HEK293T (cell line): ENCODE results near the gene OR5A2.

Source experiments
- CTCF ChIA-PET: fragments of 350-600 bp; formaldehyde crosslinking; extraction: SDS; loops from one replicate; lab custom pipeline; 2021; ENCODE audit warnings: antibody characterized with exemption, inconsistent platforms; lab: Yijun Ruan, JAX
- POLR2A ChIA-PET: fragments of 350-600 bp; formaldehyde crosslinking; extraction: SDS; loops from one replicate; lab custom pipeline; 2020; ENCODE audit warnings: antibody characterized with exemption, inconsistent platforms; lab: Yijun Ruan, JAX
- DNase-seq: peaks from one replicate; pipeline ENCODE4 v3.0.0; 2012; ENCODE audit warnings: mixed read lengths; ENCODE audit errors: extremely low spot score
- ARNT ChIP-seq: fragments of 450-650 bp; IDR thresholded peaks from 2 replicates; pipeline ENCODE4 v1.6.1; 2017; ENCODE audit warnings: mild to moderate bottlenecking
- BHLHE40 ChIP-seq: fragments of 450-650 bp; IDR thresholded peaks from 2 replicates; pipeline ENCODE4 v1.6.1; 2016; ENCODE audit warnings: mild to moderate bottlenecking, moderate library complexity, borderline replicate concordance
- CTBP1 ChIP-seq: fragments of 450-650 bp; IDR thresholded peaks from 2 replicates; pipeline ENCODE4 v1.6.1; 2016; ENCODE audit warnings: borderline replicate concordance
- ELF4 ChIP-seq: fragments of 450-650 bp; IDR thresholded peaks from 2 replicates; pipeline ENCODE4 v1.6.1; 2017; ENCODE audit warnings: antibody characterized with exemption
- FOXA1 ChIP-seq: fragments of 450-650 bp; IDR thresholded peaks from 2 replicates; pipeline ENCODE4 v1.6.1; 2016; ENCODE audit warnings: mild to moderate bottlenecking
- FOXK2 ChIP-seq: fragments of 450-650 bp; IDR thresholded peaks from 2 replicates; pipeline ENCODE4 v1.6.1; 2016; ENCODE audit warnings: mild to moderate bottlenecking
- FOXM1 ChIP-seq: fragments of 450-650 bp; IDR thresholded peaks from 2 replicates; pipeline ENCODE4 v1.6.1; 2017; ENCODE audit warnings: mild to moderate bottlenecking, borderline replicate concordance
- HDGF ChIP-seq: fragments of 450-650 bp; IDR thresholded peaks from 2 replicates; pipeline ENCODE4 v1.6.1; 2017; ENCODE audit warnings: antibody characterized with exemption, borderline replicate concordance
- L3MBTL2 ChIP-seq: fragments of 450-650 bp; conservative IDR thresholded peaks from 2 replicates; pipeline ENCODE4 v1.6.1; 2016; ENCODE audit warnings: mild to moderate bottlenecking
- LEF1 ChIP-seq: fragments of 450-650 bp; IDR thresholded peaks from 2 replicates; pipeline ENCODE4 v1.6.1; 2017; ENCODE audit warnings: mild to moderate bottlenecking, borderline replicate concordance
- NFRKB ChIP-seq: fragments of 450-650 bp; IDR thresholded peaks from 2 replicates; pipeline ENCODE4 v1.6.1; 2016; ENCODE audit warnings: mild to moderate bottlenecking, moderate library complexity
- SP1 ChIP-seq: fragments of 450-650 bp; IDR thresholded peaks from 2 replicates; pipeline ENCODE4 v1.6.1; 2017
- SUZ12 ChIP-seq: fragments of 450-650 bp; IDR thresholded peaks from 2 replicates; pipeline ENCODE4 v1.6.1; 2016; ENCODE audit warnings: mild to moderate bottlenecking
- TARDBP ChIP-seq: fragments of 450-650 bp; IDR thresholded peaks from 2 replicates; pipeline ENCODE4 v1.6.1; 2016
- ZNF384 ChIP-seq: fragments of 450-650 bp; IDR thresholded peaks from 2 replicates; pipeline ENCODE4 v1.6.1; 2016
- TF ChIP-seq, protein P1 (sequence below): fragments of 450-650 bp; IDR thresholded peaks from 2 replicates; pipeline ENCODE4 v1.6.1; 2016

The OR5A2 gene

DNA sequence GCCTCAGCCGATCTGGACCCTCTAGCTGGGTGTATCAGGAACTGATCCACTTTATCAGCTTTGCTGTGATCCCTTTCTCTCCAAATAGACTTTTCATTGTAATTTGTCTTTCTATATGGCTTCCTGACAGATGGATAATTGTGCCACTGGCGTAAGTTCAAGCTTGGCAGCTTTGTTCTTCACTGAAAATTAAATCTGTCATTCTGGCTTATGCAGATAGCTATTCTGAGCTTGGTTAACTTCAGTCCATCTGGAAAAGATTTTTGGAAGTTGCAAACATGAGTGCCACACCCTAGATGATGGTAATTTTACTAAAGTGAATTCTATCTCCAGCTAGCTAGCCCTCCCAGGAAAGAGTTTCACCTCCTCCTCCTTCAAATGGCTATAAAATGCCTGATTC, 8.1 kb downstream of the OR5A2 start:
- no peak for DNase-seq
- ChIA-PET POLR2A (no interaction called here), CTCF (interaction anchor here (1.3 kb wide), 1 partner anchor 232 kb away, joined by 3 read pairs; no protein-coding TSS in a partner anchor)
- TF ChIP-seq, protein P1, sequence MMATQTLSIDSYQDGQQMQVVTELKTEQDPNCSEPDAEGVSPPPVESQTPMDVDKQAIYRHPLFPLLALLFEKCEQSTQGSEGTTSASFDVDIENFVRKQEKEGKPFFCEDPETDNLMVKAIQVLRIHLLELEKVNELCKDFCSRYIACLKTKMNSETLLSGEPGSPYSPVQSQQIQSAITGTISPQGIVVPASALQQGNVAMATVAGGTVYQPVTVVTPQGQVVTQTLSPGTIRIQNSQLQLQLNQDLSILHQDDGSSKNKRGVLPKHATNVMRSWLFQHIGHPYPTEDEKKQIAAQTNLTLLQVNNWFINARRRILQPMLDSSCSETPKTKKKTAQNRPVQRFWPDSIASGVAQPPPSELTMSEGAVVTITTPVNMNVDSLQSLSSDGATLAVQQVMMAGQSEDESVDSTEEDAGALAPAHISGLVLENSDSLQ = no peak
- TF ChIP-seq FOXM1 (no peak), L3MBTL2 (no peak), ARNT (no peak), SP1 (no peak), ELF4 (no peak), ZNF384 (no peak), HDGF (no peak), FOXA1 (no peak), LEF1 (no peak), SUZ12 (no peak), BHLHE40 (no peak), CTBP1 (no peak), NFRKB (no peak), FOXK2 (no peak), TARDBP (no peak)

DNA sequence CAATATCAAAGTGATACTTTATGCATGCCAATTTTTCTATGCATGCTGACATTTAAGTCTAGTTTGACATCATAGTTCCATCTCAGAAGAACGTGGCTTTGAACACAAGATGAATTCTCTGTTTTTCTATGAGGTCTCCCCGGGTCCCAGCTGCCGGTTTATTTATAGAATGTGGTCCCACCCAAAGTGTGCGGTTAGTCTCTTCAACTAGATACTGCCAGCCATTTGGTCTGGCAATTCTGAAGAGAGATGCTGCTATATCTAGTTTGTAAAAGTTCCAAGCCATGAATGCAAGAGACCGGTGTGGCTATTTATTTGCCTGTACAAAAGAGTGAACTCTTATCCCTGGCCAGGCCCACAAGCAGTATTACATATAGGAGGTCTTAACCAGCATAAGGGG, 9.2 kb downstream of the OR5A2 start:
- POLR2A ChIA-PET = no interaction called here
- DNase-seq = no peak
- CTCF ChIA-PET = no interaction called here
- TF ChIP-seq FOXK2 (no peak), ZNF384 (no peak), SUZ12 (no peak), TARDBP (no peak), FOXM1 (no peak)
- TF ChIP-seq, protein P1 = no peak

DNA sequence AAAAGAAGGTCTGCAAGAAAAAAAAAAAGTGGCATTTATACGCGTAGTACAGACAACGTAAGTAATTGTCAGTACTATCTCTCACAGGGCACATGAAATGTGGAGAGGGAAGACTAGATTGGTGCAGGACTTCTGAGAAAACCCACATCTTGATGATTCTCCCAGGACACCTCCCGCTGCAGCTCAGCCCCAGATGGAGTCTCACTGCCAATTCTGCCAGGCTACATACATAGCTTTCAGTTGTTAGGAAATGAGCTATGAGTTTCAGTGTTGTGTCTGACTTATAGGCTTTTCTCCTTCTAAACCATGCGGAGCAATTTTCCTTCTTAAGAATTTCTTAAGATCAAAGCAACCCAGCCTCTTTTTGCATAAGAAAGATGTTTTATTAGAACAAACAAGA, 9.6 kb downstream of the OR5A2 start:
- ChIA-PET CTCF (interaction anchor here (0.5 kb wide), 1 partner anchor 654 kb away, joined by 3 read pairs; no protein-coding TSS in a partner anchor), POLR2A (no interaction called here)
- no peak for TF ChIP-seq SUZ12
- no peak for TF ChIP-seq LEF1
- TF ChIP-seq, protein P1 = no peak
- TF ChIP-seq ELF4 = no peak
- no peak for TF ChIP-seq SP1
- TF ChIP-seq FOXK2 = no peak
- TF ChIP-seq ZNF384 = no peak
- no peak for TF ChIP-seq HDGF
- TF ChIP-seq FOXM1 = no peak
- no peak for TF ChIP-seq NFRKB
- no peak for TF ChIP-seq FOXA1
- no peak for TF ChIP-seq L3MBTL2
- TF ChIP-seq ARNT = no peak
- no peak for TF ChIP-seq TARDBP
- no peak for TF ChIP-seq BHLHE40
- no peak for TF ChIP-seq CTBP1
- DNase-seq = no peak

DNA sequence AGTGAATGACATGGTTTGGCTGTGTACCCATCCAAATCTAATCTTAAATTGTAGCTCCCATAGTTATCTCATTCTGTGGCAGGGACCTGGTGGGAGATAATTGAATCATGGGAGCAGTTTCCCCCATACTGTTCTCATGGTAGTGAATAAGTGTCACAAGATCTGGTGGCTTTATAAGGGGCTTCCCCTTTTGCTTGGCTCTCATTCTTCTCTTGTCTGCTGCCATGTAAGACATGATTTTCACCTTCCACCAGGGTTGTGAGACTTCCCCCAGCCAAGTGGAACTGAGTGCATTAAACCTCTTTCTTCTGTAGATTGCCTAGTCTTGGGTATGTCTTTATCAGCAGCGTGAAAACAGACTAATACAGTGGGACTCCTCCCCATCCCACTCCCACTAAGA, 11.1 kb downstream of the OR5A2 start:
- no peak for TF ChIP-seq LEF1
- no peak for TF ChIP-seq L3MBTL2
- ChIA-PET CTCF (no interaction called here), POLR2A (no interaction called here)
- DNase-seq = no peak

DNA sequence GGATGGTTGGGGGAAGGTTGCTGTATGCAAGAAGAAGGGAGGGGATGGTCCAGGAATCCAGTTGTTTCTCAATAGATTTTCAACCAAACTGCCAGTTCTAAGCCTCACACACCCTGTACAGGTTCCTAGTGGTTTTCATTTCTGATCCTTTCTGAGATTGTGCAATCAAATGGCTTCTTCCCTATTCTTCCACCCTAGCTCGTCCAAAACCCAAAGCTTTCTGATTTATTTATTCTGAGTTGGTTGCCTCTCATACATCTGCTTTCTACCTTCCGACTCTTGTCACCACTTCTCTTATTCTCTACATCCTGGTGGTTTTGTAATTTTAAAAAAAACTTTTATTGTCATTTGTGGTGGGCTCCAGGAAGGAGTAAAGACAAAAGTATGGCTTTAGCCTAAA, 12.6 kb downstream of the OR5A2 start:
- POLR2A ChIA-PET = no interaction called here
- CTCF ChIA-PET = no interaction called here
- TF ChIP-seq NFRKB (no peak), HDGF (no peak), CTBP1 (no peak), L3MBTL2 (no peak), ELF4 (no peak), TARDBP (no peak), SUZ12 (no peak), FOXM1 (no peak), ZNF384 (no peak), FOXK2 (no peak), FOXA1 (no peak), SP1 (no peak), ARNT (no peak), LEF1 (no peak), BHLHE40 (no peak)
- TF ChIP-seq, protein P1 = no peak
- DNase-seq = no peak

DNA sequence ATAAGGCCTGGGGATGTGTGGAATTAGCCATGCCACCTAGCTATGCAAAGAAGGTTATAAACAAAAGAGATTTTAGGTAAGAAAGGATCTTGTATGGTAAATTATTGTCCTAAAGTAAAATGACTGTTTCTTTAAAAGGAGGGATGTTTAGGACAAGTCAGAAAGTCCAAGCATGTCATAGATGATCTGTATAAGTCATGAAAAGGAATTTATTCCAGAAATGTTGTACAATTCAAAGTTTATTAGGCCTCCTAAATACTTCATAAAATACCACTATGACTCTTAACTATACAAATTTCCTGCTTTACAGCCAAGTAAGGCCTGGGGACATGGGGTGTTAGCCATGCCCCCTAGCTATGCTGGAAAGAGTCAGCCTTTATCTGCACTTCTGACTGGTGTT, 22.7 kb downstream of the OR5A2 start:
- DNase-seq = no peak
- POLR2A ChIA-PET = no interaction called here
- CTCF ChIA-PET = no interaction called here
- TF ChIP-seq, protein P1 = no peak
- no peak for TF ChIP-seq NFRKB
- TF ChIP-seq BHLHE40 = no peak
- no peak for TF ChIP-seq FOXM1
- no peak for TF ChIP-seq HDGF
- TF ChIP-seq FOXK2 = no peak
- TF ChIP-seq ELF4 = no peak
- TF ChIP-seq SP1 = no peak
- TF ChIP-seq L3MBTL2 = no peak
- no peak for TF ChIP-seq TARDBP
- no peak for TF ChIP-seq ARNT
- TF ChIP-seq CTBP1 = no peak
